GM12878 (cell line): ENCODE results near the gene ZC3H10. TPM values are rescaled to one million over a fixed set of nuclear protein-coding genes. Genes with fewer than 3 reads are reported as not detected.

ENCODE experiments used
- CBFB ChIP-seq: IDR thresholded peaks from 2 replicates; pipeline ENCODE4 v1.6.1; 2016; ENCODE audit warnings: antibody characterized with exemption, low read depth
- GABPA ChIP-seq: IDR thresholded peaks from 2 replicates; pipeline ENCODE4 v1.6.1; 2014; ENCODE audit warnings: antibody characterized with exemption, low read depth, mild to moderate bottlenecking, inconsistent platforms
- HCFC1 ChIP-seq: fragments of 150-350 bp; IDR thresholded peaks from 2 replicates; pipeline ENCODE4 v1.6.1; 2014; ENCODE audit warnings: low read length
- MTA2 ChIP-seq: fragments of 450-650 bp; IDR thresholded peaks from 2 replicates; pipeline ENCODE4 v1.6.1; 2016; ENCODE audit warnings: low read depth, mild to moderate bottlenecking, moderate library complexity
- NBN ChIP-seq: fragments of 450-650 bp; IDR thresholded peaks from 2 replicates; pipeline ENCODE4 v1.6.1; 2016
- NFXL1 ChIP-seq: fragments of 450-650 bp; IDR thresholded peaks from 2 replicates; pipeline ENCODE4 v1.6.1; 2017; ENCODE audit warnings: antibody characterized with exemption, mild to moderate bottlenecking, borderline replicate concordance
- NFYA ChIP-seq: IDR thresholded peaks from 2 replicates; pipeline ENCODE4 v1.6.1; 2011; ENCODE audit warnings: low read depth, mild to moderate bottlenecking, low read length, improper control_type of control experiment, borderline replicate concordance
- PAX5 ChIP-seq: IDR thresholded peaks from 2 replicates; pipeline ENCODE4 v1.6.1; 2011; ENCODE audit warnings: low read depth, low read length, borderline replicate concordance
- POLR2AphosphoS2 ChIP-seq: IDR thresholded peaks from 2 replicates; pipeline ENCODE4 v1.6.1; 2011; ENCODE audit warnings: low read depth, mild to moderate bottlenecking, low read length, improper control_type of control experiment, moderate library complexity
- SP1 ChIP-seq: IDR thresholded peaks from one replicate; pipeline ENCODE4 v1.6.1; 2011; ENCODE audit warnings: low read depth, low read length
- SRF ChIP-seq, 2 experiments: IDR thresholded peaks; 2 replicates each; pipeline ENCODE4 v1.6.1; 2011; ENCODE audit warnings: low read depth in 2 of 2, low read length in 2 of 2, mild to moderate bottlenecking in 1 of 2, moderate library complexity in 1 of 2
- STAT1 ChIP-seq: fragments of 450-650 bp; conservative IDR thresholded peaks from 2 replicates; pipeline ENCODE4 v1.6.1; 2014; ENCODE audit warnings: antibody characterized with exemption, mild to moderate bottlenecking
- STAT3 ChIP-seq: IDR thresholded peaks from 2 replicates; pipeline ENCODE4 v1.6.1; 2011; ENCODE audit warnings: low read depth, low read length, improper control_type of control experiment
- TCF7 ChIP-seq: IDR thresholded peaks from 2 replicates; pipeline ENCODE4 v1.6.1; 2014; ENCODE audit warnings: antibody characterized with exemption, borderline replicate concordance
- YBX1 ChIP-seq: fragments of 450-650 bp; IDR thresholded peaks from 2 replicates; pipeline ENCODE4 v1.6.1; 2016; ENCODE audit warnings: antibody characterized with exemption
- YY1 ChIP-seq: IDR thresholded peaks from 2 replicates; pipeline ENCODE4 v1.6.1; 2011; ENCODE audit warnings: low read depth, mild to moderate bottlenecking, low read length
- polyA plus RNA-seq, 11 experiments: library from polyadenylated mRNA; depleted of rRNA in 4 of 11; unstranded in 6 of 11; stranded (reverse) in 5 of 11; fragments of >200 nt; fragmentation: Nextera tagmentation in 4 of 11; fragmentation: Illumina TruSeq in 1 of 11; extraction: Ambion mirVana in 4 of 11; extraction: Trizol in 1 of 11; gene quantifications; 1 replicate in 1 of 11; 2 replicates in 10 of 11; pipeline versions ENCODE4 v1.2.1 to v1.2.3, GENCODE V29; 2011 to 2016; ENCODE audit warnings: inconsistent platforms in 2 of 11, missing spikeins in 2 of 11, low read depth in 1 of 11
- total RNA-seq, 4 experiments: library from RNA; depleted of rRNA in 3 of 4; stranded (reverse); fragments of >200 nt in 3 of 4; fragmentation: Illumina TruSeq in 1 of 4; extraction: Trizol in 1 of 4; gene quantifications; 2 replicates each; pipeline versions ENCODE4 v1.2.1 to v1.2.3, GENCODE V29; 2013 to 2021
- TF ChIP-seq, protein P1 (sequence below): fragments of 450-650 bp; conservative IDR thresholded peaks from 2 replicates; pipeline ENCODE4 v1.6.1; 2017; ENCODE audit warnings: mild to moderate bottlenecking, moderate library complexity
- TF ChIP-seq, protein P2 (sequence below): IDR thresholded peaks from 2 replicates; pipeline ENCODE4 v1.6.1; 2012; ENCODE audit warnings: improper control_type of control experiment, low read depth, low read length; ENCODE audit not compliant: insufficient replicate concordance
- TF ChIP-seq, protein P3 (sequence below): fragments of 450-650 bp; IDR thresholded peaks from 2 replicates; pipeline ENCODE4 v1.6.1; 2016; ENCODE audit warnings: mild to moderate bottlenecking, moderate library complexity, borderline replicate concordance

The ZC3H10 gene
- total and polyA plus RNA-seq, 10 of the 15 experiments (the other 5 are each of a cell fraction or from before 2014, with no cell fraction given), result 0.56 to 6.4 (median 3.7) TPM

DNA sequence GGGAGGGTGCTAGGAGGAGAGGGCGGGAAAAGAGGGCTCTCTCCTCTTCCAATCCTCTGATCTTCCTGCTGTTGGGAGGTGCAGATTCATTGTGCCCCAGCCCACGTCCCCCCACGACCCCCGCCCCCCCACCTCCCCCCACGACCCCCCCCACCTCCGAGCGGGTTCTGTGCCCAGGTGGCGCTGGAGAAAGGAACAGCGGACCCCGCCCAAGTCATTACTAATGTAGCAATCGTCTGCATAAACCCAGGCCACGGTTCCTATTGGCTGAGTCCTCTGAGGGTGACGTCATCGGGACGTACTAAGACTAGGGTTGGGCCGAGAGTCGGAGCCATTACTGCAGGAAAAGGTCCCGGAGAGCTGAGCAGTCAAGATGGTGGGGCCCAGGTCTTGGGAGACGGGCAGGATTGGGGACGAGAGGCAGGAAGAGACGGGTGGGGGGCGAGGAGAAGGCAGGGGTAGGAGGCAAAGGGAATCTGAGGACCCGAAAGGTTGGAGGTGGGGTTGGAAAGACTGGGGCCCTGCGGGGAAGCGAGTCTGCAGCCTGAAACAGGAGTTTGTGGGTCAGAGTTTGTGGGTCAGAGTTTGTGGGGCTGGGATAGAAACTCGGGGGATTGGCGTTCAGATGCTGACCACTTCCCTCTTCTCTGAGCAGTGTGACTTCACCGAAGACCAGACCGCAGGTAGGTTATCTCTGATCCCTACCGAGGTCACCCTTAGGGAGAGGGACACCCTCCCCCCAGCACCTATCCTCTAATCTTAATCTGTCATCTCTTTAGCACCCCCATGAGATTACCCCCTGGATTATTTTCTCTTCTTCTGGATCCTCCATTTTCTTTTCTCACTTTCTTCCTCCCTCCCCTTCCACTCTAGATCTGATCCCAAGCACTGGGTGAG lies 40.2 kb downstream of the ZC3H10 start, which contains the start of gene MYL6 (continued):
- TF ChIP-seq POLR2AphosphoS2, result peak; percentile 99
- TF ChIP-seq, protein P1, sequence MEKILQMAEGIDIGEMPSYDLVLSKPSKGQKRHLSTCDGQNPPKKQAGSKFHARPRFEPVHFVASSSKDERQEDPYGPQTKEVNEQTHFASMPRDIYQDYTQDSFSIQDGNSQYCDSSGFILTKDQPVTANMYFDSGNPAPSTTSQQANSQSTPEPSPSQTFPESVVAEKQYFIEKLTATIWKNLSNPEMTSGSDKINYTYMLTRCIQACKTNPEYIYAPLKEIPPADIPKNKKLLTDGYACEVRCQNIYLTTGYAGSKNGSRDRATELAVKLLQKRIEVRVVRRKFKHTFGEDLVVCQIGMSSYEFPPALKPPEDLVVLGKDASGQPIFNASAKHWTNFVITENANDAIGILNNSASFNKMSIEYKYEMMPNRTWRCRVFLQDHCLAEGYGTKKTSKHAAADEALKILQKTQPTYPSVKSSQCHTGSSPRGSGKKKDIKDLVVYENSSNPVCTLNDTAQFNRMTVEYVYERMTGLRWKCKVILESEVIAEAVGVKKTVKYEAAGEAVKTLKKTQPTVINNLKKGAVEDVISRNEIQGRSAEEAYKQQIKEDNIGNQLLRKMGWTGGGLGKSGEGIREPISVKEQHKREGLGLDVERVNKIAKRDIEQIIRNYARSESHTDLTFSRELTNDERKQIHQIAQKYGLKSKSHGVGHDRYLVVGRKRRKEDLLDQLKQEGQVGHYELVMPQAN, result peak; percentile 55
- no peak; the same call in 1 of the 2 replicates for TF ChIP-seq PAX5
- no peak for TF ChIP-seq STAT1
- TF ChIP-seq STAT3, result no peak
- peak; percentile 100 for TF ChIP-seq NBN
- TF ChIP-seq NFYA, result no peak
- TF ChIP-seq SRF (IDR thresholded peaks at IDR 0.05; ENCODE audit: low read depth in 2 of 2, low read length in 2 of 2), result no peak
- peak; percentile 63 for TF ChIP-seq MTA2
- TF ChIP-seq YY1, result peak; percentile 95
- TF ChIP-seq, protein P2, sequence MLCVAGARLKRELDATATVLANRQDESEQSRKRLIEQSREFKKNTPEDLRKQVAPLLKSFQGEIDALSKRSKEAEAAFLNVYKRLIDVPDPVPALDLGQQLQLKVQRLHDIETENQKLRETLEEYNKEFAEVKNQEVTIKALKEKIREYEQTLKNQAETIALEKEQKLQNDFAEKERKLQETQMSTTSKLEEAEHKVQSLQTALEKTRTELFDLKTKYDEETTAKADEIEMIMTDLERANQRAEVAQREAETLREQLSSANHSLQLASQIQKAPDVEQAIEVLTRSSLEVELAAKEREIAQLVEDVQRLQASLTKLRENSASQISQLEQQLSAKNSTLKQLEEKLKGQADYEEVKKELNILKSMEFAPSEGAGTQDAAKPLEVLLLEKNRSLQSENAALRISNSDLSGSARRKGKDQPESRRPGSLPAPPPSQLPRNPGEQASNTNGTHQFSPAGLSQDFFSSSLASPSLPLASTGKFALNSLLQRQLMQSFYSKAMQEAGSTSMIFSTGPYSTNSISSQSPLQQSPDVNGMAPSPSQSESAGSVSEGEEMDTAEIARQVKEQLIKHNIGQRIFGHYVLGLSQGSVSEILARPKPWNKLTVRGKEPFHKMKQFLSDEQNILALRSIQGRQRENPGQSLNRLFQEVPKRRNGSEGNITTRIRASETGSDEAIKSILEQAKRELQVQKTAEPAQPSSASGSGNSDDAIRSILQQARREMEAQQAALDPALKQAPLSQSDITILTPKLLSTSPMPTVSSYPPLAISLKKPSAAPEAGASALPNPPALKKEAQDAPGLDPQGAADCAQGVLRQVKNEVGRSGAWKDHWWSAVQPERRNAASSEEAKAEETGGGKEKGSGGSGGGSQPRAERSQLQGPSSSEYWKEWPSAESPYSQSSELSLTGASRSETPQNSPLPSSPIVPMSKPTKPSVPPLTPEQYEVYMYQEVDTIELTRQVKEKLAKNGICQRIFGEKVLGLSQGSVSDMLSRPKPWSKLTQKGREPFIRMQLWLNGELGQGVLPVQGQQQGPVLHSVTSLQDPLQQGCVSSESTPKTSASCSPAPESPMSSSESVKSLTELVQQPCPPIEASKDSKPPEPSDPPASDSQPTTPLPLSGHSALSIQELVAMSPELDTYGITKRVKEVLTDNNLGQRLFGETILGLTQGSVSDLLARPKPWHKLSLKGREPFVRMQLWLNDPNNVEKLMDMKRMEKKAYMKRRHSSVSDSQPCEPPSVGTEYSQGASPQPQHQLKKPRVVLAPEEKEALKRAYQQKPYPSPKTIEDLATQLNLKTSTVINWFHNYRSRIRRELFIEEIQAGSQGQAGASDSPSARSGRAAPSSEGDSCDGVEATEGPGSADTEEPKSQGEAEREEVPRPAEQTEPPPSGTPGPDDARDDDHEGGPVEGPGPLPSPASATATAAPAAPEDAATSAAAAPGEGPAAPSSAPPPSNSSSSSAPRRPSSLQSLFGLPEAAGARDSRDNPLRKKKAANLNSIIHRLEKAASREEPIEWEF, result no peak
- no peak for TF ChIP-seq TCF7
- TF ChIP-seq HCFC1, result no peak; the same call in 1 of the 2 replicates
- TF ChIP-seq SP1, result peak; percentile 17
- no peak for TF ChIP-seq GABPA
- TF ChIP-seq NFXL1, result no peak
- TF ChIP-seq CBFB, result peak; percentile 77; the same call in 1 of the 2 replicates
- TF ChIP-seq YBX1, result no peak
- TF ChIP-seq, protein P3, sequence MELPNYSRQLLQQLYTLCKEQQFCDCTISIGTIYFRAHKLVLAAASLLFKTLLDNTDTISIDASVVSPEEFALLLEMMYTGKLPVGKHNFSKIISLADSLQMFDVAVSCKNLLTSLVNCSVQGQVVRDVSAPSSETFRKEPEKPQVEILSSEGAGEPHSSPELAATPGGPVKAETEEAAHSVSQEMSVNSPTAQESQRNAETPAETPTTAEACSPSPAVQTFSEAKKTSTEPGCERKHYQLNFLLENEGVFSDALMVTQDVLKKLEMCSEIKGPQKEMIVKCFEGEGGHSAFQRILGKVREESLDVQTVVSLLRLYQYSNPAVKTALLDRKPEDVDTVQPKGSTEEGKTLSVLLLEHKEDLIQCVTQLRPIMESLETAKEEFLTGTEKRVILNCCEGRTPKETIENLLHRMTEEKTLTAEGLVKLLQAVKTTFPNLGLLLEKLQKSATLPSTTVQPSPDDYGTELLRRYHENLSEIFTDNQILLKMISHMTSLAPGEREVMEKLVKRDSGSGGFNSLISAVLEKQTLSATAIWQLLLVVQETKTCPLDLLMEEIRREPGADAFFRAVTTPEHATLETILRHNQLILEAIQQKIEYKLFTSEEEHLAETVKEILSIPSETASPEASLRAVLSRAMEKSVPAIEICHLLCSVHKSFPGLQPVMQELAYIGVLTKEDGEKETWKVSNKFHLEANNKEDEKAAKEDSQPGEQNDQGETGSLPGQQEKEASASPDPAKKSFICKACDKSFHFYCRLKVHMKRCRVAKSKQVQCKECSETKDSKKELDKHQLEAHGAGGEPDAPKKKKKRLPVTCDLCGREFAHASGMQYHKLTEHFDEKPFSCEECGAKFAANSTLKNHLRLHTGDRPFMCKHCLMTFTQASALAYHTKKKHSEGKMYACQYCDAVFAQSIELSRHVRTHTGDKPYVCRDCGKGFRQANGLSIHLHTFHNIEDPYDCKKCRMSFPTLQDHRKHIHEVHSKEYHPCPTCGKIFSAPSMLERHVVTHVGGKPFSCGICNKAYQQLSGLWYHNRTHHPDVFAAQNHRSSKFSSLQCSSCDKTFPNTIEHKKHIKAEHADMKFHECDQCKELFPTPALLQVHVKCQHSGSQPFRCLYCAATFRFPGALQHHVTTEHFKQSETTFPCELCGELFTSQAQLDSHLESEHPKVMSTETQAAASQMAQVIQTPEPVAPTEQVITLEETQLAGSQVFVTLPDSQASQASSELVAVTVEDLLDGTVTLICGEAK, result no peak; the same call in 1 of the 2 replicates
